ENCODE results near the gene SGPL1.
A peak's percentile ranks its signal among the peaks of the same experiment; 100 is the strongest.

Gene SGPL1

DNA sequence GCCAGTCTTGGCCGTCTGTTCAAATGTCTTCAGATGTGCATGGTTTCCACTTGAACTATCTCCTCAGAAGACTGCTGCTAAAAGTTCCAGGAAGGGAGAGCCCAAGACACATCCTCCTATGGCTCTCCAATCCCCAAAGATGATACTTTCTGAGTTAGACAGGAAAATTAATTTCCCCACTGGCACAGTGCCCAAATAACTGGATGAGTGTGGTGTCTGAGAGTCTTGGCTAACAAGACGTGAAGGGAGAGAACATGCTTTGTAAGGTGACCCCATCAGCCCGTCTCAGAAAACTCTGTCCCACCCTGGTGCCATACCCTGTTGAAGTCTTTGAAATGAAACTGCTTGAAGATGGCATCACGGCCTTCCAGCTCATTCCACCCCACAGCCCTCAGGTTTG is 69.7 kb downstream of the SGPL1 start:
- no peak for DNase-seq (ENCODE audit: low read depth)

GRCh38 chr10:70885931-70886903 is 70.5 kb downstream of the SGPL1 start:
- DNase-seq (ENCODE audit: low read depth) = no peak

- DNase-seq (ENCODE audit: low read depth) = no peak
Measured at GRCh38 chr10:70886921-70887665, 71.3 kb downstream of the SGPL1 start.

- DNase-seq (ENCODE audit: low read depth) = peak; percentile 45
Measured at GRCh38 chr10:70887804-70888800, 72.4 kb downstream of the SGPL1 start, which contains the start of gene PCBD1. Gene PCBD1, minus strand, starts transcription at chr10:70888565. Its CDS starts 32 bp downstream, at chr10:70888533.

GRCh38 chr10:70889291-70889690 is 73.5 kb downstream of the SGPL1 start:
- no peak for DNase-seq (ENCODE audit: low read depth)

DNA sequence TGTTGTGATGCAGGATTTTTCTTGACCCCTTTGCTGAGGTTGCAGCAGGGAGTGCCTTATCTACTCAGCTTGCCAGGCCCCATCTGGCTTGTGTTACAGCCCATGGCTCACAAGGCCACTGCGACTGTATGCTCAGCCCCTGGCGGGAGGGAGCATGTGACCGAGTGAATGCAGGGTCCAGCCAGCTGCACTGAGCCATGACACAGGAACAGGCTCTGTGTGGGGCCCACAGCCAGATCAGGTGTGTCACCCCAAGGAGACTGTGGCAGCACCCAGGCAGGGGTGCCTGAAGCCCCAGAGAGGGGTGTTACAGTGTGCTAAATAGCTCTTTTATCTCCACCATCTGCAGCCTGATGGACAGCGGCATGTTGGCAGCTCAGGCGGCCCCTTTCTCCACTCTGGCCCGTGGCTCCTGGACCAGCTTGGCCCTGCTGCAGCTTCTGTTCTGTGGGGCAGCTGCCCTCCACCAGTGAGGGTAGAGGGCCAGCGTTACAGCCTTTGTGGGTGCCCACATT is 75.2 kb downstream of the SGPL1 start:
- DNase-seq (ENCODE audit: low read depth) = no peak

GRCh38 chr10:70891627-70892026 is 75.9 kb downstream of the SGPL1 start:
- DNase-seq (ENCODE audit: low read depth) = no peak

DNA sequence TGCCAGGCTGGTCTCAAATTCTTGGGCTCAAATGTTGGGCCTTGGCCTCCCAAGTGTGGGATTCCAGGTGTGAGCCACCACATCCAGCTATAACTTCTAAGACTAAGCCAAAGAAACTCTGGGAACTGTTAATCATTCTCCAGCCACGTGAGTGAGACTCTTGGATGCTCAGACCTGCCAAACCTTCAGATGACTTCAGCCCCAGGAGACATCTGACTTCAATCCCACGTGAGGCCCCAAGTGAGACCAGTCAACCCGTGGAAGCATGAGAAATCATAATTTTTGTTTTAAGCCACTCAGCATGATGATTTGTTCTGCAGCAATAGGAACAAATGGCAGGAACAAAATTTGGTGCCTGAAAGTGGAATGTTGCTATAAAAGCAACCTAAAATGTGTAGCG is 76.9 kb downstream of the SGPL1 start:
- DNase-seq (ENCODE audit: low read depth) = no peak

DNA sequence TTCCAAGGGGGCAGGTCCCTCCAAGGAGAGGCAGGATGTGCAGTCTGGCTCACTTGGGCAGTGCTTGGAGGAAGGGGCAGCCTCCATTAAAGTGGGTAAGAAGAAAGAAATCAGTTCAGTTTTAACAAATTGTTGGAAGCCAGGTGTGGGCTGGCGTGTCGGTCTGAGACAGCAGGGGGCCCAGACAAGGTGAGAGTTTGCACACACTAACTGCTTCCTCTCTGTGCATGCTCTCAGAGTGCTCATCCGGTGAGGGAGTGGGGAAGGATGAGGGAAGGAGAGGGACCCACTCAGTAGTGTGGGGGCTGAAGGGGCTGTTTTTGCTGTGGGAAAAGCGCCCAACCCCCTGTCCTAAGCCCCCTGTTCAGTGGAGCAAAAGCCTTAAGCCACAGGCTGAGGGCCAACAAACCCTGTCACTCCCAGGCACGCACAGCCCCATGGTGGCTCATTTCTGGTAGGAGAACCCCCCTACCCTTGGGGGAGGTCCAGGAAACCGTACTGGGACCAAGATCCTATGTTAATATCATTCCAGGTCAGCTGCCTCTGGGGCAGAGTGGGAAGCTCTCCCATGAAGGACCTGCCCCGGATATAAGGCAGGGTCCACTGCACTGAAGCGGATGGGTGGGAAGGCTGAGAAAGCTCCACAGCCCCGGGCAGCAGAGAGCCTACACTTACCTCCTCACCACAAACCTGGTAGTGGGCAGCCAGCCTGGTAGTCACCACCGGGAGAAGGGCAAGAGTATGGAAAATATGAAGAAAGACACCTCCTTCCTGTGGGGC is 77.7 kb downstream of the SGPL1 start:
- DNase-seq (ENCODE audit: low read depth) = no peak

- DNase-seq (ENCODE audit: low read depth) = no peak
Measured at GRCh38 chr10:70894416-70894815, 78.7 kb downstream of the SGPL1 start.

DNA sequence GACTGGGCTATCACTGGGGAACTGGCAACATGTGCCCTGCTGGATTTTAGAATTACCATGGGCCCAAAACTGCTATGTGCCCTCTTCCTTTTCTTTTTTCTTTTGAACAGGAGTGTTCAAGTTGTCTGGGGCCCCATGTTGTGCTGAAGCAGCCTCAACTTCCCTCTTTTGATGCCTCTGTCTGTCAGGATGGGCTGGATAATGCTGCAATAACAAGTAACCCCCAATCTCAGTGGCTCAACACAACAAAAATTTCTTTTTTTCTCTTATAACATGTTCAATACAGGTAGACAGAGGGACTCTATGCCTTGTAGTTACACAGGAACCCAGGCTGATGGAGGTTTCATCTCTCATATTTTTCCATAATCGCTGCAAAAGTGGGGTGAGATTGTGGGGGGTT is 80.8 kb downstream of the SGPL1 start:
- DNase-seq (ENCODE audit: low read depth) = no peak

DNA sequence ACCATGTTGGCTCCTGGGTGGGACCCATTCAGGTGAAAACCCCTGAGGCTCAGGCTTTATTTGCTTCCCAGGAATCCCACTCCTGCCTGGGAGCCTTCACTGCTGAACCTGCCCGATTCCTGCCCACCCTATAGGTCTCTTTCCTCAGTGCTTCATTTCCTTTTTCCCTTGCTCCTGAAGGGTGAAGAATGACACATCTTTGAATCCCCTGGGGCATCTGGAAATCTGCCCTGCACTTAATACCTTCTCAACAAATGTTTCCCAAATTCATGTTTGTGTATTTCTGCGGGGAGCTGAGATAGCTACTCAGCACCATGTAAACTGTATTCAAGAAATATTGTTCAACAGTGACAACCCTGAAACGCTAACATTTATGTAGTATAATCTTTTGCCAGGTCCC is 82.9 kb downstream of the SGPL1 start:
- no peak for DNase-seq (ENCODE audit: low read depth)

- no peak for DNase-seq (ENCODE audit: low read depth)
Measured at GRCh38 chr10:70899096-70899495, 83.3 kb downstream of the SGPL1 start.

DNA sequence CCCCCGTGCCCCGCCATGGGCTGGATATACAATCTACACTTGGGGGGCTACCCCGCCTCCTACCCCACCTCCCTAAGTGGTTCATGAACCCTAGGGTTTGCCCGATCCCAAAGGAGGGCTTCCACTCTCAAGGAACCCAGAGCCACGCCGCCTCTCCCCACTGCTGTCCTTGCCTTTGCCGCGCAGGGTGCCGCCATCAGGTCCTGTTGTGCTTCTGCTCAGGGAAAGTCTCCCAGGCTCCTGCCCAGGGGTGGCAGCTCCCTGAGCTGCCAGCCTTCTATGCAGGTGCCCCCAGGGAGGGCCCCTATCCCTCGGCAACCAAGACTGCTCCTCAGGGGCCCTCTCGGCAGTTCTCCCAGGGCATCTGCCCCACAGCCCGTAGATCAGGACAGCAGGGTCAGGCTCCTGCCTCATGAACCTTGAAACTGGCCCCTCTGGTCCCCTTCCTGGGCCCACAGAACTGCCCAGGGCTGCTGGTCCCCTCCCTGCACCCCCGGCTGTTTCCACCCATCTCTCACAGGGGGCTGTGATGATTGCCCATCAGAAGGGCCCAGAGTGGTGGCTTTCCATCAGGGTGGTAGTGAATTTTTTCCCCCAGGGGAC is 85.6 kb downstream of the SGPL1 start:
- no peak for DNase-seq (ENCODE audit: low read depth)

GRCh38 chr10:70902661-70903261 is 87.0 kb downstream of the SGPL1 start:
- DNase-seq (ENCODE audit: low read depth) = no peak

DNA sequence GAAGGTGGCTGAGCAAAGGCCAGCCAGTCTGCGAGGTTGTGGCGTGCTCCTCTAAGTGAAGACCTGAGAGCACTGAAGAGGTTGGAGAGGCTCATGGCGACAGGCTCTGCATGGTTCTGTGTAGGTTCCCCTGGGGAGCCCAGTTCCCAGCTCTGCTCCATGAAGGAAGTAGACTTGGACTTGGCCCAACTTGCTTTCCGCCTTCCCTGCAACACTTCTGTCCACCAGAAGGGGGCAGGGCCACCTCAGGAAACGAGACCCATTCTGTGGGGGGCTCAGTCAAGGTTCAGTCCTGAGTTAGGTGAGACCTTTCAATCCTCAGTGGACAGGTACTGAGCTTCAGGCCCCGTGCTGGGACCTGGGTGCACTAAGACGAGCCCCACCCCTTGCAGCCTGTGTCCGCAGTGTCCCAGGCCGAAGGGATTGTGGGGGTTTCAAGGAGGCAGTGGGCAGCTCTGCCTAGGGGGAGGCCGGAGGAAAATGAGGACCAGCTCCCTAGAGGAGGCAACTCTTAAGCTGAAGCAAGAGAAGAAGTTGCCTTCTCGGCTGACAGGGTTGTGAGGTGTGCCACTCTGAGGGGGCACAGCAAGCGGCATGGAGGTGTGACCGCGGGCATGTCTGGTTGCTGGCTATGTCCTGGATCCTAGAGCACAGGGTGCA is 87.6 kb downstream of the SGPL1 start:
- no peak for DNase-seq (ENCODE audit: low read depth)

GRCh38 chr10:70905071-70906021 is 89.6 kb downstream of the SGPL1 start:
- no peak for DNase-seq (ENCODE audit: low read depth)

Data from stimulated activated CD8-positive, alpha-beta memory T cell treated with anti-CD3 and anti-CD28 coated beads, Interleukin-12 subunit alpha, Interleukin-12 subunit beta, amount 100 ng/mL, for 1 hour (primary cell).